Ovary (tissue), 9 donors: ENCODE results near the gene CSNK1E. TPM values are rescaled to one million over a fixed set of nuclear protein-coding genes. Genes with fewer than 3 reads are reported as not detected.

Source experiments
- DNase-seq, 5 donors: peaks; one replicate each; pipeline ENCODE4 v3.0.0-alpha.2; 2019 to 2020
- H3K27ac ChIP-seq, 2 donors: fragments of 200-600 bp; one replicate each; pipeline versions ENCODE4 v1.5.1 to v1.8.0; 2019 to 2022
- H3K27me3 ChIP-seq: fragments of 200-600 bp; one replicate; pipeline ENCODE4 v1.8.0; 2022
- H3K36me3 ChIP-seq: fragments of 200-600 bp; sonication (generic); one replicate; pipeline ENCODE4 v1.5.1; 2019
- H3K4me1 ChIP-seq: one replicate; pipeline ENCODE4 v1.8.1; 2013; ENCODE audit warnings: mild to moderate bottlenecking, moderate library complexity; ENCODE audit not compliant: insufficient read depth
- H3K4me3 ChIP-seq: fragments of 200-600 bp; sonication (generic); one replicate; pipeline ENCODE4 v1.5.1; 2017
- H3K9me3 ChIP-seq, 2 donors: fragments of 200-600 bp in 1 of 2; sonication (generic) in 1 of 2; one replicate each; pipeline versions ENCODE4 v1.5.1 to v1.8.1; 2013 to 2019; ENCODE audit warnings: mild to moderate bottlenecking in 1 of 2, moderate library complexity in 1 of 2
- EP300 ChIP-seq: sonication (generic); formaldehyde crosslinking; IDR thresholded peaks from one replicate; pipeline ENCODE4 v1.6.1; 2017; ENCODE audit warnings: antibody characterized with exemption
- POLR2A ChIP-seq: fragments of 450-650 bp; IDR thresholded peaks from one replicate; pipeline ENCODE4 v1.6.1; 2017; ENCODE audit warnings: antibody characterized with exemption, mild to moderate bottlenecking, moderate library complexity
- WGBS, 3 donors: extraction: QIAGEN DNeasy Blood & Tissue Kit in 1 of 3; methylation state at CpG; one replicate each; pipeline versions ENCODE4 v1.1.5 to v1.1.7; 2013 to 2017; 5-methylcytosine and 5-hydroxymethylcytosine counted together
- intact Hi-C, 4 donors: fragments of 100-400 bp; cut with DNase I; formaldehyde crosslinking; loops; one replicate each; pipeline versions ENCODE4 v1.11.0 to v1.15.1; 2022 to 2023
- polyA plus RNA-seq, 2 donors: library from polyadenylated mRNA; stranded (reverse); fragments of 200-250 nt in 1 of 2; fragments of 350-450 nt in 1 of 2; fragmentation: Illumina TruSeq in 1 of 2; extraction: RNeasy Lipid Tissue Mini Kit (QIAGEN cat#74804) in 1 of 2; gene quantifications; one replicate each; pipeline ENCODE4 v1.2.3, GENCODE V29; 2013 to 2014
- total RNA-seq, 7 donors: library from RNA; depleted of rRNA in 2 of 7; stranded (reverse); fragments of >200 nt in 2 of 7; fragmentation: NEBNext Ultra II Directional in 3 of 7; extraction: Animal tissue kit (Norgen Biotek cat#: 25700) in 3 of 7; gene quantifications; one replicate each; pipeline versions ENCODE4 v1.1.0 to v1.2.4, GENCODE V29; 2016 to 2023
- TF ChIP-seq, protein P1 (sequence below), 3 donors: fragments of 450-650 bp in 2 of 3; fragments of 200-600 bp in 1 of 3; IDR thresholded peaks; one replicate each; pipeline versions ENCODE4 v1.5.1 to v1.8.0; 2016 to 2022; ENCODE audit warnings: antibody characterized with exemption in 3 of 3, mild to moderate bottlenecking in 1 of 3
- donor health status: DM: no; HTN: no; CAD: no; lungs with moderate emphysema.
- donor health status: DM: no; HTN: no; CAD: no.
- donor health status: Bipolar disorder and iron deficiency.
- donor health status: DM: yes; HTN: yes; CAD: no.
- donor health status: DM: no; HTN: no; CAD: no.
- donor health status: DM: yes; HTN: yes; CAD: no.

The CSNK1E gene
- total and polyA plus RNA-seq, 9 donors = 61.4 to 161 (median 105) TPM

DNA sequence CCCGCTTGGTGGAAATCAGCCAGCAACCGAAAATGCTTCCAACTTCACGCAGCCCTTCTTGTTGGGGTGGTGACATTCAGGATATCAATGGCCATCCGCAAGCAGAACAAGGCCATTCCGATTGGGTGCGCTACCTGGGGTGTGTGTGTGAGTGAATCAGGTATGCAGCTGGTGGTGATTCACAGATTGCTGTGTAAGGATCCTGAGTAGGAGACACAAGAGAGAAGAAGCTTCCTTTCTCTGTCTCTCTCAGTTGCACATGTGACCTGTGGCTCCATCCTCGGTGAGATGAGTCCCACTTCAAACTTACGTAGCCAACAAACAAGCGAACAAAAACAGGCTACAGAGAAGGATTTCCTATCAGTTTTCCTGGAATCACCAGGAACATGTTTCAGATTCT is 34.8 kb downstream of the CSNK1E start:
- Histone ChIP-seq H3K27me3 (no peaks in the 10 kb centered on the region), H3K9me3 (no peaks in the 10 kb centered on the region), H3K4me1 (no peaks in the 10 kb centered on the region), H3K27ac (no peak overlapping the region), H3K36me3 (no peaks in the 10 kb centered on the region), H3K4me3 (no peak overlapping the region)
- TF ChIP-seq, protein P1, sequence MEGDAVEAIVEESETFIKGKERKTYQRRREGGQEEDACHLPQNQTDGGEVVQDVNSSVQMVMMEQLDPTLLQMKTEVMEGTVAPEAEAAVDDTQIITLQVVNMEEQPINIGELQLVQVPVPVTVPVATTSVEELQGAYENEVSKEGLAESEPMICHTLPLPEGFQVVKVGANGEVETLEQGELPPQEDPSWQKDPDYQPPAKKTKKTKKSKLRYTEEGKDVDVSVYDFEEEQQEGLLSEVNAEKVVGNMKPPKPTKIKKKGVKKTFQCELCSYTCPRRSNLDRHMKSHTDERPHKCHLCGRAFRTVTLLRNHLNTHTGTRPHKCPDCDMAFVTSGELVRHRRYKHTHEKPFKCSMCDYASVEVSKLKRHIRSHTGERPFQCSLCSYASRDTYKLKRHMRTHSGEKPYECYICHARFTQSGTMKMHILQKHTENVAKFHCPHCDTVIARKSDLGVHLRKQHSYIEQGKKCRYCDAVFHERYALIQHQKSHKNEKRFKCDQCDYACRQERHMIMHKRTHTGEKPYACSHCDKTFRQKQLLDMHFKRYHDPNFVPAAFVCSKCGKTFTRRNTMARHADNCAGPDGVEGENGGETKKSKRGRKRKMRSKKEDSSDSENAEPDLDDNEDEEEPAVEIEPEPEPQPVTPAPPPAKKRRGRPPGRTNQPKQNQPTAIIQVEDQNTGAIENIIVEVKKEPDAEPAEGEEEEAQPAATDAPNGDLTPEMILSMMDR (IDR thresholded peaks at IDR 0.05) = no peak
- DNase-seq = no peak
- WGBS, 3 donors = 78 to 87% (median 87%) methylated on average over 9 of the region's 9 CpGs
- intact Hi-C loops = no loop called here

- DNase-seq = no peak
- Histone ChIP-seq H3K27ac (no peak overlapping the region), H3K4me1 (peaks cover 10% of the 10 kb centered on the region), H3K36me3 (no peaks in the 10 kb centered on the region), H3K4me3 (no peak overlapping the region), H3K9me3 (no peaks in the 10 kb centered on the region), H3K27me3 (no peaks in the 10 kb centered on the region)
- TF ChIP-seq, protein P1 (IDR thresholded peaks at IDR 0.05) = no peak
- TF ChIP-seq EP300 = no peak
- TF ChIP-seq POLR2A = no peak
- WGBS, 3 donors = 69 to 88% (median 71%) methylated on average over 2 of the region's 2 CpGs
- intact Hi-C loops = no loop called here
These were observed 41.1 kb downstream of the CSNK1E start for GRCh38 chr22:38276166-38276565.

GRCh38 chr22:38273135-38273826 is 44.0 kb downstream of the CSNK1E start:
- intact Hi-C loops = loop anchor here in 1 of 4 donors (5.0 kb wide), 1 partner anchor 39 kb away; no protein-coding TSS in a partner anchor
- Histone ChIP-seq H3K27me3 (no peaks in the 10 kb centered on the region), H3K27ac (peak overlapping the region; percentile 80 to 82), H3K4me3 (peak overlapping the region; percentile 86), H3K36me3 (no peaks in the 10 kb centered on the region), H3K9me3 (no peaks in the 10 kb centered on the region), H3K4me1 (peaks cover 10% of the 10 kb centered on the region)
- no peak for DNase-seq
- 6 to 9% (median 6%) methylated on average over 22 to 26 of the region's 26 CpGs for WGBS, 3 donors
- TF ChIP-seq EP300 (no peak), POLR2A (no peak)
- TF ChIP-seq, protein P1 (IDR thresholded peaks at IDR 0.05) = no peak

GRCh38 chr22:38272373-38273134 is 44.7 kb downstream of the CSNK1E start, which contains the start of gene TMEM184B:
TSS of gene TMEM184B (minus strand) at chr22:38273010. CDS start at chr22:38247961, 25,049 bp downstream.
- WGBS, 3 donors = 1% methylated on average over 43 to 97 of the region's 97 CpGs
- no peaks in the 10 kb centered on the region for H3K27me3 ChIP-seq
- DNase-seq = peak; percentile 76 to 88 (median 84)
- H3K36me3 ChIP-seq = no peaks in the 10 kb centered on the region
- no peaks in the 10 kb centered on the region for H3K9me3 ChIP-seq
- intact Hi-C loops = loop anchor here in 1 of 4 donors (5.0 kb wide), 1 partner anchor 40 kb away; no protein-coding TSS in a partner anchor
- TF ChIP-seq EP300 (no peak), POLR2A (peak; percentile 95)
- TF ChIP-seq, protein P1 (IDR thresholded peaks at IDR 0.05) = peak in 2 of 3 donors; percentile 15 to 18
- peak within 1 kb of the TSS; percentile 80 to 82 for H3K27ac ChIP-seq
- peaks cover 10% of the 10 kb centered on the region for H3K4me1 ChIP-seq
- H3K4me3 ChIP-seq = peak within 1 kb of the TSS; percentile 86
